MM.1S (cell line): ENCODE measurements around the gene SLC6A14.

ENCODE experiments used
- EZH2 ChIP-seq: fragments of 300-600 bp; sonication (generic); optimal IDR thresholded peaks from 2 replicates; pipeline ENCODE3; 2017; ENCODE audit warnings: low read depth, mild to moderate bottlenecking, antibody characterized with exemption, low read length, mixed read lengths
- EZH2phosphoT487 ChIP-seq: fragments of 300-600 bp; sonication (generic); IDR thresholded peaks from 2 replicates; pipeline ENCODE4 v1.6.1; 2018; ENCODE audit warnings: antibody characterized with exemption, low read length
- TF ChIP-seq, protein P1 (sequence below): fragments of 300-600 bp; sonication (generic); IDR thresholded peaks from 2 replicates; pipeline ENCODE4 v1.5.1; 2016; ENCODE audit warnings: antibody characterized with exemption, low read length, mixed read lengths

DNA sequence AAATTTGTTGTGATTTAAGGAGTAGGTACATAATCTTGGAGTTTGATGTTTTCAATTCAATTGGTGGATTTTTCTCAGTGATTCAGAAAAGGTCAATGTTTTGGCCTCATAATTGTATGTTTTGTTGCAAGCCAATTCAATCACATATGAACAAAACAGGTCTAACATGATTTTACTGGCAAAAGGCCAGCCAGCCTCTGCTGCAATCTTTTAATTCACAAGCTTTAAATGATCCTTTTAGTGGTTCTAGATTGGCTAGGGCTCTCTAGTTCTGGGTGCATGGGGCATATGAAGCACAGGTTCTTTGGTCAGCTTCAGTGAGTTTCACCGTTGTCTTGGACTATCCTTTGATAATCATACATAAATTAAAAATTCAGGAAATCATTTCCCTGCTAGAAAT, 19.2 kb upstream of the SLC6A14 start:
- TF ChIP-seq, protein P1, sequence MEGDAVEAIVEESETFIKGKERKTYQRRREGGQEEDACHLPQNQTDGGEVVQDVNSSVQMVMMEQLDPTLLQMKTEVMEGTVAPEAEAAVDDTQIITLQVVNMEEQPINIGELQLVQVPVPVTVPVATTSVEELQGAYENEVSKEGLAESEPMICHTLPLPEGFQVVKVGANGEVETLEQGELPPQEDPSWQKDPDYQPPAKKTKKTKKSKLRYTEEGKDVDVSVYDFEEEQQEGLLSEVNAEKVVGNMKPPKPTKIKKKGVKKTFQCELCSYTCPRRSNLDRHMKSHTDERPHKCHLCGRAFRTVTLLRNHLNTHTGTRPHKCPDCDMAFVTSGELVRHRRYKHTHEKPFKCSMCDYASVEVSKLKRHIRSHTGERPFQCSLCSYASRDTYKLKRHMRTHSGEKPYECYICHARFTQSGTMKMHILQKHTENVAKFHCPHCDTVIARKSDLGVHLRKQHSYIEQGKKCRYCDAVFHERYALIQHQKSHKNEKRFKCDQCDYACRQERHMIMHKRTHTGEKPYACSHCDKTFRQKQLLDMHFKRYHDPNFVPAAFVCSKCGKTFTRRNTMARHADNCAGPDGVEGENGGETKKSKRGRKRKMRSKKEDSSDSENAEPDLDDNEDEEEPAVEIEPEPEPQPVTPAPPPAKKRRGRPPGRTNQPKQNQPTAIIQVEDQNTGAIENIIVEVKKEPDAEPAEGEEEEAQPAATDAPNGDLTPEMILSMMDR = no peak
- TF ChIP-seq EZH2phosphoT487 (no peak), EZH2 (no peak)
